ENCODE results near the gene TERT.
"Not testable (repeated sequence)": the region's sequence is repeated elsewhere in the genome, so short reads cannot be mapped to it uniquely, and the experiment has no call there.

Gene TERT

GRCh38 chr5:1331861-1332405 is 37.1 kb upstream of the TERT start:
- DNase-seq (ENCODE audit: low spot score) (no peak), FAIRE-seq (no peak)

DNA sequence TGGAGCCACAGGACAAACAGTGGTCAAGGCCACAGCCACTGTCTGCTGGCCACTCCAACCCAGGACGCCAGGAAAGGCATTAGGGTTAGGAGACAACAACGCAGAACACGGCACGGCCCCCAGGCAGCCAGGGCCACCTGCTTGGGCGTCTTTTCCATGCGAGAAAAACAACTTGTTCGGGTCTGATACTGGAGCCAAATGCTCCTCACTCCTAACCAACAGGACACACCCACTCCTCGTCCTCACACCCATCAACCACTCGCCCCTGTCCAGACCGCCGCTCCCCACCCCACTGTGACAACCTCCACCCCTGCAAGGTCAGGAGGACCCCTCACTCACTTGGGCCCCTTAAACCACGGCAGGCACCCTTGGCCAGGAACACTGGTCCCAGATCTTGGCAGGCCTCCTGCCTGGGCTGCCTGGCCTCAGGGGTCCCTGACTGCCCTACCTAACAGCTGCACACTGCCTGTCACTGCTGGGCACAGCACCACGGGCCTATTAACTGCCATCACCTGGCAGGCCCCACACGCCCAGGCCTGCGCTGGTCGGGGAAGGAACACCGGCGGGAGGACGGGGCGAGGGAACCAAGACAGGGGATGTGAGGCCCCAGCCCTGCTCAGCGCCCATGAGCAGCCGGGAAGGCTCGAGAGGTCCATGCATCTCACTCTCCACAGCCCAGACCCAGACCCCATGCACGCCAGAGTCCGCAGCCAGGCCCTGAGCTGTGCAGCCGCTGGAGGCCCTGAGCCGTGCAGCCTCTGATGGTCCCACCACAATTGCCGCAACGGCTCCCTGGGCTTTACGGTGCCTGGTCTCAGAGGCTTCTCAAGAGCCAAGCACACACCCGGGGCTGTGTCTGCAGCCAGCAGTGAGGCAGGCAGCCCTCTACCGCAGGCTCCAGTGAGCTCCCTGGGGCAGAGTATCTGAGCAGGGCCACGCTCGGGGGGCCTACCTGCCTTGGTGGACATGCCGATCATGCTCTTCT is 36.3 kb upstream of the TERT start:
- DNase-seq (ENCODE audit: low spot score) (no peak), FAIRE-seq (no peak)

GRCh38 chr5:1330146-1330846 is 35.4 kb upstream of the TERT start:
- FAIRE-seq, result no peak

GRCh38 chr5:1329111-1329579 is 34.3 kb upstream of the TERT start:
- FAIRE-seq, result no peak
- DNase-seq (ENCODE audit: low spot score), result no peak

More at GRCh38 chr5:1330146-1330846, 35.4 kb upstream of the TERT start:
- no peak for DNase-seq (ENCODE audit: low spot score)

DNA sequence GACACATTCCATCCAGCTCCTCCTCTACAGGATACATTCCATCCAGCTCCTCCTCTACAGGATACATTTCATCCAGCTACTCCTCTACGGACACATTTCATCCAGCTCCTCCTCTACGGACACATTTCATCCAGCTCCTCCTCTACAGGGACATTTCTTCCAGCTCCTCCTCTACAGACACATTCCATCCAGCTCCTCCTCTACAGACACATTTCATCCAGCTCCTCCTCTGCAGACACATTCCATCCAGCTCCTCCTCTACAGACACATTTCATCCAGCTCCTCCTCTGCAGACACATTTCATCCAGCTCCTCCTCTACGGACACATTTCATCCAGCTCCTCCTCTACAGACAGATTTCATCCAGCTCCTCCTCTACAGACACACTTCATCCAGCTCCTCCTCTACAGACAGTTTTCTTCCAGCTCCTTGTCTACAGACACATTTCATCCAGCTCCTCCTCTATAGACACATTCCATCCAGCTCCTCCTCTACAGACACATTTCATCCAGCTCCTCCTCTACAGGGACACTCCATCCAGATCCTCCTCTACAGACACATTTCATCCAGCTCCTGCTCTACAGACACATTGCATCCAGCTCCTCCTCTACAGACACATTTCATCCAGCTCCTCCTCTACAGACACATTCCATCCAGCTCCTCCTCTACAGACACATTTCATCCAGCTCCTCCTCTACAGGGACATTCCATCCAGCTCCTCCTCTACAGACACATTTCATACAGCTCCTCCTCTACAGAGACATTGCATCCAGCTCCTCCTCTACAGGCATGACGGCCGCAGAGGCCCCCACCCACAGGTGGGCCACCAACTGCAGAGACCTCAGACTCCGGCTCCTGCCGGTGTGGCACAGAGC is 33.6 kb upstream of the TERT start:
- DNase-seq (ENCODE audit: low spot score), result peak; percentile 94

GRCh38 chr5:1326901-1327756 is 32.3 kb upstream of the TERT start:
- peak; percentile 99 for FAIRE-seq
- peak; percentile 85 for DNase-seq (ENCODE audit: low spot score)

More for the DNA sequence above, 33.6 kb upstream of the TERT start:
- FAIRE-seq, result not testable (repeated sequence)

DNA sequence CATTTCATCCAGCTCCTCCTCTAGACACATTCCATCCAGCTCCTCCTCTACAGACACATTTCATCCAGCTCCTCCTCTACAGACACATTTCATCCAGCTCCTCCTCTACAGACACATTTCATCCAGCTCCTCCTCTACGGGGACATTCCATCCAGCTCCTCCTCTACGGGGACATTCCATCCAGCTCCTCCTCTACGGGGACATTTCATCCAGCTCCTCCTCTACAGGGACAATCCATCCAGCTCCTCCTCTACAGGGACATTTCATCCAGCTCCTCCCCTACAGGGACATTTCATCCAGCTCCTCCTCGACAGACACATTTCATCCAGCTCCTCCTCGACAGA is 31.6 kb upstream of the TERT start:
- not testable (repeated sequence) for DNase-seq (ENCODE audit: low spot score); FAIRE-seq

GRCh38 chr5:1325870-1326531 is 31.1 kb upstream of the TERT start:
- DNase-seq (ENCODE audit: low spot score) (peak; percentile 87), FAIRE-seq (no peak)

DNA sequence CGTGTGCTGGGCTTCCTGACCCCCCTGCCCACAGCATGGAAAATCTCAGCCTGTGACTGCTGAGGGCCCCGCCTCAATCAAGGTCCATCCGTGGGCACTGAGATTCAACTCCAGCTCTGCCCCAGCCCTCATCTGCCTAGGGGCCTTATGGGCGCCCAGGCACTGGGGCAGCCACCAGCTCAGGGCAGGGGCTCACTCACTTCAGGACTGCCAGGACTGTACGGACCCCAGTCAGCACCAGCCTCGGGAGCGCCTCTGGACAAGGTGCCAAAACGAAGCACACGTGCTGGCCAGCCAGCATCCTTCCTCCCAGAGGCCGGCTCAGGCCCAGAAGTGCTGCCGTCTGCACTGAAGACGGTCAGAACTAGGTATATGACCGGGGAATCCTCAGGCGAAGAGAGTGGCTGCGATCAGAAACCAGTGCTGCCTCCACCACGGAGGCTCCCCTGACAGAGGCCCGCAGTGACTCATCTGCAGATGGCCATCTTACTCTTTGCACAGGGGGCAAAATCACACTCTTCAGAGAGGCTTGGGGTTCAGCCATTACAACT is 30.4 kb upstream of the TERT start:
- FAIRE-seq, result no peak

GRCh38 chr5:1324719-1325190 is 29.9 kb upstream of the TERT start:
- FAIRE-seq (no peak), DNase-seq (ENCODE audit: low spot score) (no peak)

More for the DNA sequence above, 30.4 kb upstream of the TERT start:
- no peak for DNase-seq (ENCODE audit: low spot score)

GRCh38 chr5:1324301-1324700 is 29.4 kb upstream of the TERT start:
- no peak for DNase-seq (ENCODE audit: low spot score)
- no peak for FAIRE-seq

- DNase-seq (ENCODE audit: low spot score) (no peak), FAIRE-seq (no peak)
Observed at GRCh38 chr5:1323803-1324173, 28.9 kb upstream of the TERT start.

DNA sequence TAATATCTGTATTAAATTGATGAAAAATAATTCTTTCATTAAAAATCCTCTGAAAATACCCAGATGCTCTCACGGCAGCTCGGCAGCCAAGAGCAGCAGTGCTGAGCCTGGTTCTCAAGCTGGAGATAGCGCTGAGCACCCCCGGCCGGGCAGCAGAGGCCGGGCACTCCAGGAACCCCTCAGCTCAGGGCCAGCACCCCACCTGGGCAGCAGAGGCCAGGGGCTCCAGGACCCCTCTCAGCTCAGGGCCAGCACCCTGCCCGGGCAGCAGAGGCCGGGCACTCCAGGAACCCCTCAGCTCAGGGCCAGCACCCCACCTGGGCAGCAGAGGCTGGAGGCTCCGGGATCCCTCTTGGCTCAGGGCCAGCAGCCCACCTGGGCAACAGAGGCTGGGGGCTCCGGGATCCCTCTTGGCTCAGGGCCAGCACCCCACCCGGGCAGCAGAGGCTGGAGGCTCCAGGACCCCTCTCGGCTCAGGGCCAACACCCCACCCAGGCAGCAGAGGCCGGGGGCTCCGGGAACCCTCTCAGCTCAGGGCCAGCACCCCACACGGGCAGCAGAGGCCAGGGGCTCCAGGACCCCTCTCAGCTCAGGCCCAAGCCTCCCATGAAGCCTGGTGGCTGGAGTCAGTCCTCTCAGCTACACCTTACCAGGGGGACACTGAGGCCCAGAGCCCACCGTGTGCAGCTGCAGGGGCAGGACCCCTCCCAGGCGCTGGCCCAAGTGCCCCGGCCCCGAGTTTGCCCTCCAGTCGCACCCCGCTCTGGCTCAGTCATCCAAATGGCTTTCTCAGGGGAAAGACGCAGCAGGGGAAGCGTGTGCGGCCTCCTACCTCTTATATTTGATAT is 28.3 kb upstream of the TERT start:
- FAIRE-seq (no peak), DNase-seq (ENCODE audit: low spot score) (no peak)

GRCh38 chr5:1322036-1322900 is 27.4 kb upstream of the TERT start:
- no peak for DNase-seq (ENCODE audit: low spot score)
- FAIRE-seq, result no peak

DNA sequence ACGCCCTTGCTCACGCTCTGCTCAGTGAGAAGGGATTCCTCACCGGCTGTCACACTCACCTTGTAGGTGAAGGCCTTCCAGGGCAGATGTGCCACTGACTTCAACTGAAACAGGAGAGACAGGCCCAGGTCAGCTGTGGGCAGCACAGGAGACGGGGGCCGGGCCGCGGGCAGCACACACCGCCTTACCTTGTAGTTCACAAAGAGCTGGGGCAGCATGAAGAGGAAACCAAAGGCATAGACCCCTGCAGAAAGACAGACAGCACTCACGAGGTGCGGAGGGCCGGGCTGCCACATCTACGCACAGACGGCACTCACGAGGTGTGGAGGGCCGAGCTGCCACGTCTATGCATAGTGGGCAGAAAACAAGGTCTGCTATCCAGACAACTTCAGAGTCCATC is 26.7 kb upstream of the TERT start:
- no peak for DNase-seq (ENCODE audit: low spot score)
- no peak for FAIRE-seq

DNA sequence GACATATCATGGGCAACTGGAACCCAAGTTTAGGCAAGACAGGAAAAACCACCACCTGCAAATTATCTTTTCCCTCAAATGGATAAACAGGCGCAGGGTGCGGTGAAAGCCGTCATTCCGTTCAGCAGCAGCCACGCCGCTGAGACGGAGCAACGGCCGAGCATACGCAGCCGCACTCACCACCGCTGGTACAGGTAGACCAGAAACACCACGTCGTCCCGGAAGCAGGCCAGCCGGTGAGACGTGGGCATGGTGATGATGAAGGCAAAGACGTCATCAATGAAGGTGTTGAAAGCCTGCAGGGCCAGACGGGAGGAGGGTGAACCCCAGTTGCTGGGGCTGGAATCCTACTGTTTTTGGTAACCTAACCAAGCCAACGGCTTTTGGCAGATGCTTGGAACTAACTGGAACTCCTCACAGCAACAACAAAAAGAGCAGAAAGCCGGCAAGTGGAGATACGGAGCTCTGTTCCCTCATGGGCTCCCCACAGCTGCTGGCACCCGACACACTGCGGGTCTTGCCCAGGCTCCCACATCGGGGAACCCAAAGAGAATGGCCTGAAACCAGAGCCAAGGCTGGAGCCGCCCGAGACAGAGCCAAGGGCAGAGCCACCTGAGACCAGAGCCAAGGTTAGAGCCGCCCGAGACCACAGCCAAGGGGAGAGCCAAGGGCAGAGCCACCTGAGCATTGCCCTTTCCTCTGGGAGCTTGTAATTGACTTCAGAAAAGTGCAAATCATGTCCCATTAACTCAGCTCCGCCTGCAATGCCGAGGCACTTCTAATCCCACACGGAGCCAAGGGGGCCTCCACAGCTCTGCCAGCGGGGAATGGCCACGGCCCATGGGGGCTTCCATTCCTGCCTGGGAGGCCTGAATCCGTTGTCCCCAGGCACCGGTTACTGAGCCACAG is 25.8 kb upstream of the TERT start:
- FAIRE-seq (no peak), DNase-seq (ENCODE audit: low spot score) (no peak)

All from RCC 7860 (cell line).